NCI-H2227 treated with DMSO at 0.1 percent for 48 hours (cell line): ENCODE results near the gene ADISSP.

ENCODE experiments used
- DNase-seq: peaks from one replicate; lab custom pipeline; 2025; lab: John Stamatoyannopoulos, UW

ADISSP gene

GRCh38 chr20:3738111-3739053 is 29.2 kb downstream of the ADISSP start:
- no peak for DNase-seq

- no peak for DNase-seq
These were observed 31.8 kb downstream of the ADISSP start for GRCh38 chr20:3735768-3736167.

- no peak for DNase-seq
These were observed 33.3 kb downstream of the ADISSP start for GRCh38 chr20:3734111-3734843.

- DNase-seq, result no peak
These were observed 34.2 kb downstream of the ADISSP start for GRCh38 chr20:3733119-3733995.

- DNase-seq, result no peak
These were observed 35.0 kb downstream of the ADISSP start, which contains the start of gene HSPA12B for GRCh38 chr20:3732327-3733118. HSPA12B (plus strand) TSS chr20:3732685; CDS start chr20:3738675, 5,990 bp downstream.

- no peak for DNase-seq
These were observed 35.6 kb downstream of the ADISSP start for GRCh38 chr20:3731944-3732326.

- no peak for DNase-seq
These were observed 36.5 kb downstream of the ADISSP start for GRCh38 chr20:3730803-3731672.

GRCh38 chr20:3729811-3730540 is 37.6 kb downstream of the ADISSP start:
- no peak for DNase-seq

GRCh38 chr20:3729378-3729777 is 38.2 kb downstream of the ADISSP start:
- no peak for DNase-seq

GRCh38 chr20:3728876-3729275 is 38.7 kb downstream of the ADISSP start:
- DNase-seq, result no peak

GRCh38 chr20:3728354-3728753 is 39.2 kb downstream of the ADISSP start:
- no peak for DNase-seq

- no peak for DNase-seq
These were observed 40.0 kb downstream of the ADISSP start for GRCh38 chr20:3727401-3728021.

GRCh38 chr20:3724356-3724755 is 43.2 kb downstream of the ADISSP start:
- no peak for DNase-seq

- DNase-seq, result no peak
These were observed 44.3 kb downstream of the ADISSP start for GRCh38 chr20:3723284-3723683.

GRCh38 chr20:3721912-3722311 is 45.6 kb downstream of the ADISSP start:
- DNase-seq, result no peak

- DNase-seq, result no peak
These were observed 46.9 kb downstream of the ADISSP start for GRCh38 chr20:3720626-3721025.

GRCh38 chr20:3720068-3720467 is 47.5 kb downstream of the ADISSP start:
- DNase-seq, result no peak

GRCh38 chr20:3719046-3719445 is 48.5 kb downstream of the ADISSP start:
- DNase-seq, result no peak

GRCh38 chr20:3716195-3716834 is 51.2 kb downstream of the ADISSP start:
- peak; percentile 28 for DNase-seq
